Measurements from ENCODE around the gene CAMKMT.

The CAMKMT gene

GRCh38 chr2:44596537-44597320 lies 235.0 kb downstream of the CAMKMT start:
- no peak overlapping the region for H3K27ac ChIP-seq
- TF ChIP-seq CTCF (IDR thresholded peaks at IDR 0.05): no peak
- H3K9me3 ChIP-seq: no peaks in the 10 kb centered on the region

GRCh38 chr2:44598330-44599119 lies 236.8 kb downstream of the CAMKMT start:
- no peaks in the 10 kb centered on the region for H3K36me3 ChIP-seq
- H3K27me3 ChIP-seq: no peaks in the 10 kb centered on the region
- no peak for TF ChIP-seq CTCF (IDR thresholded peaks at IDR 0.05)
- no peaks in the 10 kb centered on the region for H3K9me3 ChIP-seq
- H3K4me1 ChIP-seq (ENCODE audit: control insufficient read depth in 1 of 2, insufficient read depth in 1 of 2, low read depth in 1 of 2, low read length in 1 of 2): no peaks in the 10 kb centered on the region
- no peak overlapping the region for H3K4me3 ChIP-seq (ENCODE audit: low read depth in 1 of 2, low read length in 1 of 2)
- H3K27ac ChIP-seq: no peak overlapping the region

More at GRCh38 chr2:44596537-44597320, 235.0 kb downstream of the CAMKMT start:
- H3K27me3 ChIP-seq: no peaks in the 10 kb centered on the region
- H3K4me1 ChIP-seq (ENCODE audit: control insufficient read depth in 1 of 2, insufficient read depth in 1 of 2, low read depth in 1 of 2, low read length in 1 of 2): no peaks in the 10 kb centered on the region
- no peak overlapping the region for H3K4me3 ChIP-seq (ENCODE audit: low read depth in 1 of 2, low read length in 1 of 2)
- H3K36me3 ChIP-seq: no peaks in the 10 kb centered on the region

- H3K36me3 ChIP-seq: no peaks in the 10 kb centered on the region
- H3K4me3 ChIP-seq (ENCODE audit: low read depth in 1 of 2, low read length in 1 of 2): no peak overlapping the region
- no peaks in the 10 kb centered on the region for H3K4me1 ChIP-seq (ENCODE audit: control insufficient read depth in 1 of 2, insufficient read depth in 1 of 2, low read depth in 1 of 2, low read length in 1 of 2)
- H3K27ac ChIP-seq: no peak overlapping the region
- H3K9me3 ChIP-seq: no peaks in the 10 kb centered on the region
- H3K27me3 ChIP-seq: no peaks in the 10 kb centered on the region
- no peak for TF ChIP-seq CTCF (IDR thresholded peaks at IDR 0.05)
These were observed 237.4 kb downstream of the CAMKMT start for GRCh38 chr2:44599130-44599529.

- no peaks in the 10 kb centered on the region for H3K36me3 ChIP-seq
These were observed 240.7 kb downstream of the CAMKMT start for GRCh38 chr2:44602446-44602845.

GRCh38 chr2:44605511-44605910 lies 243.8 kb downstream of the CAMKMT start:
- no peak overlapping the region for H3K27ac ChIP-seq

More at GRCh38 chr2:44602446-44602845, 240.7 kb downstream of the CAMKMT start:
- no peak for TF ChIP-seq CTCF (IDR thresholded peaks at IDR 0.05)
- H3K27me3 ChIP-seq: no peaks in the 10 kb centered on the region
- no peak overlapping the region for H3K4me3 ChIP-seq (ENCODE audit: low read depth in 1 of 2, low read length in 1 of 2)
- no peaks in the 10 kb centered on the region for H3K9me3 ChIP-seq
- H3K27ac ChIP-seq: no peak overlapping the region
- no peaks in the 10 kb centered on the region for H3K4me1 ChIP-seq (ENCODE audit: control insufficient read depth in 1 of 2, insufficient read depth in 1 of 2, low read depth in 1 of 2, low read length in 1 of 2)

More at GRCh38 chr2:44605511-44605910, 243.8 kb downstream of the CAMKMT start:
- Histone ChIP-seq H3K36me3 (no peaks in the 10 kb centered on the region), H3K4me3 (ENCODE audit: low read depth in 1 of 2, low read length in 1 of 2) (no peak overlapping the region), H3K27me3 (no peaks in the 10 kb centered on the region), H3K4me1 (ENCODE audit: control insufficient read depth in 1 of 2, insufficient read depth in 1 of 2, low read depth in 1 of 2, low read length in 1 of 2) (no peaks in the 10 kb centered on the region), H3K9me3 (no peaks in the 10 kb centered on the region)
- no peak for TF ChIP-seq CTCF (IDR thresholded peaks at IDR 0.05)
